GM12872 (cell line): ENCODE results near the gene MACROD1.

ENCODE experiments used
- CTCF ChIP-seq: IDR thresholded peaks from 3 replicates; pipeline ENCODE4 v1.5.1; 2011; ENCODE audit warnings: low read depth, mild to moderate bottlenecking, low read length, moderate library complexity; ENCODE audit not compliant: insufficient read depth

MACROD1 gene

GRCh38 chr11:63999349-64000025, 166.4 kb downstream of the MACROD1 start:
- no peak for TF ChIP-seq CTCF

GRCh38 chr11:63998558-63999348, 167.2 kb downstream of the MACROD1 start:
- TF ChIP-seq CTCF = no peak

GRCh38 chr11:63997801-63998337, 168.0 kb downstream of the MACROD1 start:
- no peak for TF ChIP-seq CTCF

- no peak for TF ChIP-seq CTCF
Measured at GRCh38 chr11:63997104-63997700, 168.7 kb downstream of the MACROD1 start.

GRCh38 chr11:63996512-63996911, 169.4 kb downstream of the MACROD1 start:
- no peak for TF ChIP-seq CTCF

GRCh38 chr11:63993993-63994392, 171.9 kb downstream of the MACROD1 start:
- TF ChIP-seq CTCF = no peak

GRCh38 chr11:63993100-63993499, 172.8 kb downstream of the MACROD1 start:
- no peak for TF ChIP-seq CTCF
